ENCODE data around the gene DYRK3.

The DYRK3 gene

GRCh38 chr1:206683313-206683712, 48.0 kb downstream of the DYRK3 start:
- FAIRE-seq (no peak), DNase-seq (ENCODE audit: low spot score) (no peak)

GRCh38 chr1:206684003-206684402, 48.7 kb downstream of the DYRK3 start:
- FAIRE-seq (no peak), DNase-seq (ENCODE audit: low spot score) (no peak)

GRCh38 chr1:206684478-206685333, 49.4 kb downstream of the DYRK3 start, which contains the start of gene MAPKAPK2:
TSS of gene MAPKAPK2 (plus strand) at chr1:206684905. CDS start at chr1:206685230, 325 bp downstream.
- DNase-seq (ENCODE audit: low spot score) (peak; percentile 96), FAIRE-seq (no peak)

GRCh38 chr1:206685334-206685768, 50.0 kb downstream of the DYRK3 start:
- DNase-seq (ENCODE audit: low spot score) = peak; percentile 64
- FAIRE-seq = no peak

- DNase-seq (ENCODE audit: low spot score) (peak; percentile 59), FAIRE-seq (no peak)
Measured at GRCh38 chr1:206685769-206686477, 50.6 kb downstream of the DYRK3 start.

- DNase-seq (ENCODE audit: low spot score) = no peak
- no peak for FAIRE-seq
Measured at GRCh38 chr1:206686478-206687249, 51.3 kb downstream of the DYRK3 start.

GRCh38 chr1:206687251-206687914, 52.0 kb downstream of the DYRK3 start:
- FAIRE-seq (no peak), DNase-seq (ENCODE audit: low spot score) (no peak)

- FAIRE-seq (no peak), DNase-seq (ENCODE audit: low spot score) (no peak)
Measured at GRCh38 chr1:206687915-206688442, 52.6 kb downstream of the DYRK3 start.

- FAIRE-seq (no peak), DNase-seq (ENCODE audit: low spot score) (no peak)
Measured at GRCh38 chr1:206690516-206690915, 55.2 kb downstream of the DYRK3 start.

- FAIRE-seq (no peak), DNase-seq (ENCODE audit: low spot score) (no peak)
Measured at GRCh38 chr1:206691604-206692003, 56.3 kb downstream of the DYRK3 start.

- DNase-seq (ENCODE audit: low spot score) = no peak
Measured at GRCh38 chr1:206693029-206693428, 57.7 kb downstream of the DYRK3 start.

GRCh38 chr1:206693592-206693991, 58.3 kb downstream of the DYRK3 start:
- FAIRE-seq (no peak), DNase-seq (ENCODE audit: low spot score) (no peak)

More at GRCh38 chr1:206693029-206693428, 57.7 kb downstream of the DYRK3 start:
- FAIRE-seq = no peak

GRCh38 chr1:206694171-206695124, 59.1 kb downstream of the DYRK3 start:
- FAIRE-seq = no peak

GRCh38 chr1:206695733-206696132, 60.4 kb downstream of the DYRK3 start:
- FAIRE-seq (no peak), DNase-seq (ENCODE audit: low spot score) (no peak)

More at GRCh38 chr1:206694171-206695124, 59.1 kb downstream of the DYRK3 start:
- DNase-seq (ENCODE audit: low spot score) = no peak

GRCh38 chr1:206696812-206697585, 61.7 kb downstream of the DYRK3 start:
- DNase-seq (ENCODE audit: low spot score) = no peak
- FAIRE-seq = no peak

- no peak for FAIRE-seq
Measured at GRCh38 chr1:206698011-206698410, 62.7 kb downstream of the DYRK3 start.

More at GRCh38 chr1:206698011-206698410, 62.7 kb downstream of the DYRK3 start:
- no peak for DNase-seq (ENCODE audit: low spot score)
